GM19328 (cell line): ENCODE measurements around the gene USF2.

Experiments used
- ATAC-seq: cut with Tn5 transposase; IDR thresholded peaks from one replicate; pipeline ENCODE4 v1.9.1; 2021; ENCODE audit warnings: mild to moderate bottlenecking, moderate library complexity; ENCODE audit not compliant: unreplicated experiment

Gene USF2

DNA sequence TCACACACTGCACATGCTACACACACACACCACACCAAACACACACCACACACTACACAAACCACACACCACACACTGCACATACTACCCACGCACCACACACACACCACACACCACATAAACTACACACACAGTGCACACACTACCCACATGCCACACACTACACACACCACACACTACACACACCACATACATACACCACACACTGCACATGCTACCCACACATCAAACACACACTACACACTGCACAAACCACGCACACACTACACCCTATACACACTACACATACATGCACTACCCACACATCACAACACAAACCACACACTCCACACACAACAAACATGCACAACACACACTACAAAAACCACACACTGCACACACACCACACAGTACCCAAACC is 29.2 kb downstream of the USF2 start:
- no peak for ATAC-seq

DNA sequence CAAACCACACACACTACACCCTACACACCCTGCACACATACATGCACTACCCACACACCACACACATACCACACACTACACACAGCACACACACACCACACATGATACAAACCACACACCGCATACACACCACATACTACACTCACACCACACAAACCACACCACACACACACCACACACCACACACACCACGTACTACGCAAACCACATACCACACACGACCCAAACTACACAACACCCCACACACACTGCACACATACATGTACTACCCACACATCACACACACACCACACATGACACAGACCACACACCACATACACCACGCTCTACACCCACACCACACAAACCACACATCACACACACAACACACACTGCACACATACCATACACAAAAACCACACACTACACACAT is 29.8 kb downstream of the USF2 start:
- ATAC-seq, result no peak

DNA sequence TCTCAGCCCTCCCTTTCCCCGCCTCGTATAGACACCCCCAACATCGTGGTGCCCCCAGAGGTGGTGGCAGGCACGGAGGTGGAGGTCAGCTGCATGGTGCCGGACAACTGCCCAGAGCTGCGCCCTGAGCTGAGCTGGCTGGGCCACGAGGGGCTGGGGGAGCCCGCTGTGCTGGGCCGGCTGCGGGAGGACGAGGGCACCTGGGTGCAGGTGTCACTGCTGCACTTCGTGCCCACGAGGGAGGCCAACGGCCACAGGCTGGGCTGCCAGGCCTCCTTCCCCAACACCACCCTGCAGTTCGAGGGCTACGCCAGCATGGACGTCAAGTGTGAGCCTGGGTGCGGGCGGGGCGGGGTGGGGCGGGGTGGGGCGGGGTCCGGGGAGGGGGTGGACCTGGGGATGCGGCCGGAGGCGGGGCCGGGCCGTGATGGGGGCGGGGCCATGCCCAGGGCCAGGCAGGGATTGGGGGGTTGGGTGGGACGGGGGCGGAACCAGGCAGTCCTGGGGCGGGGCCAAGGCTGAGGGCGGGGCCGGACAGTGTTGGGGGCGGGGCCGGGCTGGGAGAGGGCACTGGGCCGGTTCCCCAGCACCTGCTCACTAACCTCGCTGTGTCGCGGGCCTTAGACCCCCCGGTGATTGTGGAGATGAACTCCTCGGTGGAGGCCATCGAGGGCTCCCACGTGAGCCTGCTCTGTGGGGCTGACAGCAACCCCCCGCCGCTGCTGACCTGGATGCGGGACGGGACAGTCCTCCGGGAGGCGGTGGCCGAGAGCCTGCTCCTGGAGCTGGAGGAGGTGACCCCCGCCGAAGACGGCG is 31.0 kb downstream of the USF2 start:
- no peak for ATAC-seq

DNA sequence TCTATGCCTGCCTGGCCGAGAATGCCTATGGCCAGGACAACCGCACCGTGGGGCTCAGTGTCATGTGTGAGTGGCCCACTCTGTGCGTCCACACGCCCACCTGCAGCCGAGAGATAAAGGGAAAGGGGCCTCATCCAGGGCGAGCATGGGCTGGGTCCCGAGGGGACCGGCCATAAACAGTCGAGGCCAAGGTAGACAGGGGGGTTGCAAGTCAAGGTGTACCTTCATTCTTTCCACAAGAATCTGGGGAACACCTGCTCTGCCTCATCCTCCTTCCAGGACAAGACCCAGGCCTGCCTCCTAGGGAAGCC is 31.5 kb downstream of the USF2 start:
- no peak for ATAC-seq

DNA sequence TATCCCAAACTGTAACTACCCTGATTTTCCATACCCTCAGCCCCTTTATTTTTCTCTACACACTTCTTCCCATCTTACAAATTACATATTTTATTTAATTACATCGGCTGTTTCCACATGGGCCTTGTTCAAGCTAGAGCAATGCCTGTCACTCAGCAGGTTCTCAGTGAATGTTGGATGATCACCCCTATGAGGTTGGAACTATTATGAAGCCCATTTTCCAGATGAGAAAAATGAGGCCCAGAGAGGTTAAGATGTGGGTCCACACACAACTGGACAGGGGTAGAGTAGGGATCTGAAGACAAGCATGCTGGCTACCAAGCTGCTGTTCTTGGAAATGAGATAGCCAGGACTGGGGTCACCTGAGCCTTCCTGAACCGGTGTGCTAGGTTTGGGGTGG is 33.2 kb downstream of the USF2 start:
- ATAC-seq, result no peak

DNA sequence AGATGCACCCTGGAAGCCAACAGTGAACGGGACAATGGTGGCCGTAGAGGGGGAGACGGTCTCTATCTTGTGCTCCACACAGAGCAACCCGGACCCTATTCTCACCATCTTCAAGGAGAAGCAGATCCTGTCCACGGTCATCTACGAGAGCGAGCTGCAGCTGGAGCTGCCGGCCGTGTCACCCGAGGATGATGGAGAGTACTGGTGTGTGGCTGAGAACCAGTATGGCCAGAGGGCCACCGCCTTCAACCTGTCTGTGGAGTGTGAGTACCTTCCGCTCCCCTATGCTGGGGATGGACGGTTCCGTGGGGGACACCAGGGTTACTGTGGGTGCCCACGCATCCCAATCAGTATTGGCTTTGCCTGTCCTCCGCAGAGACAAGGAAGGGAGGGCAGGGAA is 33.7 kb downstream of the USF2 start:
- no peak for ATAC-seq

DNA sequence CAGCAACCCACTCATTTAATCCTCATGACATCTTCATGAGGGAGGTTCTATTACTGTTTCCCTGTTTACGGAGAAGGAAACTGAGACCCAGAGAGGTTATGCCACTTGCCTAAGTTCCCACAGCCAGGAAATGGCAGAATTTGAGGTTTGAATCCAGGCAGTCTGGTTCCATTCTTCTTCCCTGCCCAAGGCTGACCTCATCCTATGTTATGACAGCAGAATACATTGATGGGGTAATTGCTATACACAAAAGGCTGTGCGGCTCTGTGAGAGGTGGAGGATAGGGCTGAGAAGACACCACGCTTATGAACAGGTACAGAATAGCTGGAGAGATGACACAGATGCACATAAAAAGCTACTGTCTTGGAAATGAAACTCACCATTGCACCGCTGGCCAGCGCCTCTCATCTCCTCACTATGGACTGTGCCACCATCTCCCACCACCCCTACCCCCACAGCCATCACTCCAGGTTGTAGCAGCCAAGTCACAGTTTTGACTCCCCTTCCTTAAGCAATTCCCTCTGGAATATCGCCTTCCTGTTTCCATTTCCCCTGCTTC is 34.7 kb downstream of the USF2 start:
- ATAC-seq, result no peak

DNA sequence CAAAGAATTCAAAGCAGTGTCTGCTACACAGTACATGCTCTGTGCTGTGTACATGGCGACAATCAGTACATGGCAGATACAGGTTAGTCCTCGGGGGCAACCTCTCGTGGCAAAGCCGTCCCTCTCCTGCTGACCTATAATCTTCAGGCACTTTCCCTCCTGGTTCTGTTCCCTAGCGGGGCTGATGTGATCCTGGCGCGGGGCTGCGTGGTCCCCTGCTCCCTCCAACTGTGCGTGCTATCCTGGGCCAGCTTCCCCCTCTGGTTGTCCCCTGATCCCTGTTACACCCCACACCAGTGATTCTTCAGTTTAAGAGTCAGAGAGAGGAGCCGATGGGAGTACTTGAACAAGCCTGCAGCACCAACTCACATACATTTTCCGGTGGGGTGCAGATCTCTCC is 35.3 kb downstream of the USF2 start:
- no peak for ATAC-seq

DNA sequence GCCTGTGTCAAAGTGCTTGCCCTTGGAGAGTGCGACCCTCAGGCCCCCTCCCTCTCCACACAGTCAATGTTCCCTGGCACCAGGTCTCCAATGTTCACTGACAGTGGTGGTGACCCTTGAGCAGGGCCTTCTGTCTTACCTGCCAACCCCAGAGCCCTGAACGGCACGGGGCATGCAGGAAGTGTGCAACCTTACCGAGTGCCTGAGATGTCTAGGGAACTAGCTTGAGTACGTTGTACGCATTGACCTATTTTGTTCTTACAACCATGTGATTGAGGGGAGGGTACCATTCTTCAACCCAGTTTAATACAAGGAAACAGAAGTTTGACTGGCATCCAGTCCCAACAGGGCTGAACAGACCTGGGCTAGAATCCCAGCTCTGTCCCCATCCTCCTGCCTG is 36.4 kb downstream of the USF2 start:
- ATAC-seq, result no peak

DNA sequence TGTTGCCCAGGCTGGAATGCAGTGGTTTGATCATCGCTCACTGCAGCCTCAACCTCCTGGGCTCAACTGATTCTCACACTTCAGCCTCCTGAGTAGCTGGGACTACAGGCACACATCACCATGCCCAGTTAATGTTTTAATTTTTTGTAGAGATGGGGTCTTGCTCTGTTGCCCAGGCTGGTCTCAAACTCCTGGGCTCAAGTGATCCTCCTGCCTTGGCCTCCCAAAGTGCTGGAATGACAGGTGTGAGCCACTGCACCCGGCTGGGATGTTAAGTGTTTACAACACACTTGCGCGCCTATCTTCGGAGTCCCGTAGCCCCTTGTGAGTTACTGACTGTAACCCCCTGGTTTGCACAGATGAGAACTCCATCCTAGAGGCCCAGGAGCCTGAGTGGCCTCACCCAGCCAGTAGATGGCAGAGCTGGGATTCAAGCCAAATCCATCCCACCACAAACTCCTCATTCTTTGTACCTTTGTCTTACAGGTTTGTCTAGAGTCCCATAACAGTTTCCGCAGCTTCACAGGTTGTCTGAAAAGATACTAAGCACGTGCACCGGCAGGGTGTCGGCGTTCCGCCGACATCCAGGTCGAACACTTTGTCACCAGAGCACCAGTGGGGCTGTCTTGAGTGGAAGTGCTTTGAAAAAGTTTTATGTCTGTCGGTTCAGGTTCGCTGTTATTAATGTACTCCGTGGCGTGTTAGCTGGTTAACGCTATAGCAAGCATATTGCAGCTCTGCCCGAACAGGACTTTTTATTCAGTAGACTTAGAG is 37.9 kb downstream of the USF2 start:
- ATAC-seq, result no peak

DNA sequence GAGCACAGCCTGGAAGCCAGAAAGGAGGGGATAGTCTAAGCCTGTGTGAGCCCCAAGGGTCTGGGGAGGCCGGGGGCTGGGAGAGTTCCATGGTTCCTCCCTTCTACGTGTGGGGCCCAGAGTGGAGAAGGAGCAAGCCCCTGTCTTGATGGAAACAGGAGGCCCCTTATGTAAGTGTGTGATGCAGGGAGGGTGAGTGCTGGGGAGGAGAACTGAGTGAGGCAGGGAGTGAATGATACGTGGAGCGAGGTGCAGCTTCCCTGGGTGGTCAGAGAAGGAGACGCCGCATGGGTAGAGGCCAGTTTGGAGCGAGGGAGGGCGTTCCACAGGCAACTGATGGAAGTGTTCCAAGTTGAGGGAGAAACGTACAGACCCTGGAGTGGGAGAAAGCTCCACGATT is 39.2 kb downstream of the USF2 start:
- ATAC-seq, result no peak

DNA sequence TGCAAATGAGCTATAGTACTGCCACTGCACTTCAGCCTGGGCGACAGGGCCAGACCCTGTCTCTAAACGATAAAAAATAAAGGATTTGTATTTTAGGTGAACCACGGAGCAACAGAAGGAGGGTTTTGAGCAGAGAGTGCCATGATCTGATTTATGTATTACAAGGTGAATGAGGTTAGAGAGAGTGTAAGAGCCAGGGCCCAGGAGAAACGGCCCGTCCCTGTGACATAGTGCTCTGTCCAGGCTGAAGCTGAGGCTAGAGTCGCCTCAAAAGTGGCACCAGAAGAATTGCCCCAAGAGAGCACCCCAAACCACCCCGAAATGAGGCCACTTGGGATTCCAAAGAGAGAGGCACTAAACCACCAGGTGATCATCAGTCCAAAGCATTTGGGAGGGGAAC is 40.1 kb downstream of the USF2 start:
- ATAC-seq, result no peak

DNA sequence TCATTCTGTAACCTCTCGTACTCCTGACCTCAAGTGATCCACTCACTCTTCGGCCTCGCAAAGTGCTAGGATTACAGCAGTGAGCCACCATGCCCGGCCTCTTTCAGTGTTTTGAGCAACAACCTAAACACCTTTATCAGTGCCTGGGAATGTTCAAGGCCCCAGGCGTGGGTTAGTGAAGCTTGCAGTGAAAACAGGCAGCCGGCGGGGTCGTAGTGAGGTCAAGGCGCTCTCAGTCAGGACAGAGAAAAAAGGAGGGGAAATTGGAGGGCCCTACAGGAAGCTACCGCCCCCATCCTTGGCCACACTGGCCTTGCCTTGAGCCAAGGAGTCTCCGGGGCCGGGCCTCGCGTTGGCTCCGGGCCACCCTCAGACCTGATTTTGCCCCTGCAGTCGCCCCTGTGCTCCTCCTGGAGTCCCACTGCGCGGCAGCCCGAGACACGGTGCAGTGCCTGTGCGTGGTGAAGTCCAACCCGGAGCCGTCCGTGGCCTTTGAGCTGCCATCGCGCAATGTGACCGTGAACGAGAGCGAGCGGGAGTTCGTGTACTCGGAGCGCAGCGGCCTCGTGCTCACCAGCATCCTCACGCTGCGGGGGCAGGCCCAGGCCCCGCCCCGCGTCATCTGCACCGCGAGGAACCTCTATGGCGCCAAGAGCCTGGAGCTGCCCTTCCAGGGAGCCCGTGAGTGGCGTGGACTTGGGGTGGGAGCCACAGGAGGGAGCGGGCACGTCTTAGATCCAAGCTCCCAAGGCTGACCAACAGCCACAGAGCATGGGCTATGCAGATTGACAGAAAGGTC is 40.9 kb downstream of the USF2 start:
- ATAC-seq, result no peak

DNA sequence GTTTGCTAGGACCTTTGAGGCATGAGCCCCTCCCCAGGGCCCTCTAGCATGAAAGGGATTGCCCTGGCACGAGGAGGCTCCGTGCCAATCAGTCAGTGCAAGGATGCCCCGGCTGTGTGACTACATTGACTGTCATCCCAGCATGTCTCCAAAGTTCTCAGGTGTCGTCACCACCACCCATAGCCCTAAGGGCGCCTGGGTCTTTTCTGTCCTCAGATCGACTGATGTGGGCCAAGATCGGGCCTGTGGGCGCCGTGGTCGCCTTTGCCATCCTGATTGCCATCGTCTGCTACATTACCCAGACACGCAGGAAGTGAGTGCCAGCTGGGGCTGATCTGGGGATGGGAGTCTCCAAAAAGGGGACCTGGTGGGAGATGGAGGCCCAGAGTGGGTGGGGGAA is 41.6 kb downstream of the USF2 start:
- ATAC-seq, result no peak

DNA sequence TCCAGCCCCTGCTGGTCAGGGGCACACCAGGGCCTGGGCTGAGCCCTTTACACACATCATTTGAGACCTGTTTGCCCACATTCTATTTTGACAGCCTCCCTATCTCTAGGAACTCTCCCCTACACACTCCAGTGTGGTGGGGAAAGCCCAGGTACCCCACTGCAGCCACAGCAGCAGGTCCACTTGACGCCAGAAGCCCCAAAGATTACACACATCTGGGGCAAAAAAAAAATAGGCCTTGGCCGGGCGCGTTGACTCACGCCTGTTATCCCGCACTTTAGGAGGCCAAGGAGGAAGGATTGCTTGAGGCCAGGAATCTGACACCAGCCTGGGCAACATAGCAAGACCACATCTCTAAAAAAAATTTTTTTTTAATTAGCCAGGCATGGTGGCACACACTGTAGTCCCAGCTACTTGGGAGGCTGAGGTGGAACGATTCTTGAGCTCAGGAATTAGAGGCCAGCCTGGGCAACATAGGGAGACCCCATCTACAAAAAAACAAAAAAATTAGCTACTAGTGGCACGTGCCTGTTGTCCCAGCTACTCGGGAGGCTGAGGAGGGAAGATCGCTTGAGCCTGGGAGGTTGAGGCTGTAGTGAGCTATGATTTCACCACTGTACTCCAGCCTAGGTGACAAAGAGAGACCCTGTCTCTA is 42.2 kb downstream of the USF2 start:
- no peak for ATAC-seq

DNA sequence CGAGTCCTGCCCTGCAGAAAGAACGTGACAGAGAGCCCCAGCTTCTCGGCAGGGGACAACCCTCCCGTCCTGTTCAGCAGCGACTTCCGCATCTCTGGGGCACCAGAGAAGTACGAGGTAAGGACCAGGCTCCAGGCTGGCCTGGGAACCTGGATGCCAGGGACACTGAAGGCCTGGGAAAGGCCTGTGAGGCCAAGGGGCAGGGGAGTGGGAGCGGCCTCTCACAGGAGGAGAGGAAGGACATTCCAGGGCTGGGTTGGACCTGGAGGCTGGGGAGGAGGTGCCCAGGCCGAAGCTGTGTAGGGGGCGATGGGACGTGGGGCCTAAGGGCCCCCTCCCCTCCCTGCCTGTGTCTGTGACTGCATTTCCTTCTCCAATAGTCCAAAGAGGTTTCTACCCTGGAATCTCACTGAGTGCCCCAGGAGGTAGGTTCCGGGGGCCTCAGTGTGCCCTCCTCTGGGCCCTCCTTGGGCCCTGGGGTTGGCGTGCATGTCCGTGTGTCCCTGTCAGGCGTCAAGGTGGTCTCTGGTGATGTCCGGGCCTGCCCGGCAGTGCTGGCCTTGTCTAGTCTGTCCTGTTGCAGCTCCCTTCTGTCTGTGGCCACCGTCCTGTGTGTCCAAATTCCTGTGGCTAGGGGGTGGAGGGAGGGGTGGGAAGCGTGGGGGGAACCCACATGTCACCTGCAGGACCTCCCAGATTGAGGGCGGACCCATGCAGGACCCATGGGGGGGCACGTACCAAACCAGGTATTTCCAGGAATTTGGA is 43.3 kb downstream of the USF2 start:
- ATAC-seq, result no peak

DNA sequence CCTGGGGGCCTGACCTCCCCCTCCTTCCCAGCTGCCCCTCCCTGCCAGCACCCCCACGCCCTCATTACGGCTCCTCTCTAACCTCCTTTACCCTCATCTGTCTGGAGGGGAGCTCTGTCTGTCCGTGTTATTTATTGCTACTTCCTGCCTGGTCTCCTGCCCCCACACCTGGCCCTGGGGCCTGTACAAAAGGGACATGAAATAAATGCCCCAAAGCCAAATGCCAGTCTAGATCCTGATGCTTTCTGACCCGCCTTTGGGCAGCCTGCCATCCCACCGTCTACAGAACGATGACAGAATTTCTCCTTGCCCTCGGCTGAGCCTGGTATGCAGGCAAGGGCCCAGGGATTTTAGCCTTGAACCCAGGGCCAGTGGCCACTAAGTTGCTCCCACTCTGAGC is 44.8 kb downstream of the USF2 start:
- no peak for ATAC-seq

DNA sequence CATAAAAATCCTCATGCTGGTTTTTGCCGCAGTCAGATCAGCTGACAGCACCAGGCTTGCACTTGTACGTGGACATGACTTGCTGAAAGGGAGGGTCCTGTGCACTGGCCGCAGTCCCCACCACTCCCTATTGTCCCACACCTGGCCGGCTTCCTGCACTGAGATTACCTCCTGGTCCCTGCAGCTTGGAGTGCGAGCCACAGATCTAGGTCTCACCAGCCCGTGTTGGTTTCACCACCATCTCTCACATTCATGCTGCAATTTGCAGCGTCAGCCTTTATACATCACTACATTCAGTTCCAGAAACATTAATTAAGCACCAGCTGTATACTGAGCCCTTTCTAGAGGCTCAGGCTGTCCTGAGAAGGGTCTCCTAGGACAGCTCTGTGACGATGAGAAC is 45.3 kb downstream of the USF2 start:
- no peak for ATAC-seq

DNA sequence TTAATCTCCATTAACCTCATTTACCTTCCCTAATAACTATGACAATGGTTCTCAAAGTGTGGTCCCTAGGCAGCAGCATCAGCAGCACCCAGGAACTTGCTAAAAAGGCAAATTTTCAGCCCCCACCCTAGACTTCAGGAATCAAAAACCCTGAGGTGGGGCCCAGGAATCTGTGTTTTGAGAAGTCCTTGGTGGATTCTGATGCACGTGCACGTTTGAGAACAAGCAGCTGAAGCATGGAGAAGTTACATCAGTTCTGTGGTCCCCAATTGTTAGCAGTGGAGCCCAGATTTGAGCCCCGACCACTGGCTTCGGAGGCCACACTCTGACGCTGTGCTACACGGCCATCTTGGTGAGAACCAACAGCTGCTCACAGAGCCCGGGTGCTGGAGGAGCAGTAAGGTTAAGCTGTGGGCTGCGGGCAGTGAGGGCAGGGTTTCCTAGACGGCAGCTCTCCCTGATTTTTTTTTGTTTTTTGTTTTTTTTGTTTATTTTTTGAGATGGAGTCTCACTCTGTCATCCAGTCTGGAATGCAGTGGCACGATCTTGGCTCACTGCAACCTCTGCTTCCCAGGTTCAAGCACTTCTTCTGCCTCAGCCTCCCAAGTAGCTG is 46.2 kb downstream of the USF2 start:
- ATAC-seq, result no peak

DNA sequence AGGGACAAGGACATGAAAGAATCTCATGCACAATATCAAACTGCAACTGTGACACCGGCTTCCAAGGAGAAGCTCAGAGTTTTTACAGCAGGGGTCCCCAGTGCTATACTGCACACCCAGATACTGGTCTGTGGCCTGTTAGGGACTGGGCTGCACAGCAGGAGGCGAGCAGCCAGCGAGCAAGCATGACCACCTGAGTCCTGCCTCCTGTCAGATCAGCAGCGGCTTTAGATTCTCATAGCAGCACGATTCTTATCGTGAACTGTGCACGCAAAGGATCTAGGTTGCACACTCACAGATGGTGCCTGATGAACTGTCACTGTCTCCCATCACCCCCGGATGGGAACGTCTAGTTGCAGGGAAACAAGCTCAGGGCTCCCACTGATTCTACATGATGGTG is 47.1 kb downstream of the USF2 start:
- ATAC-seq, result no peak
